GM21529 (cell line): Measurements from ENCODE around the gene HNRNPA3.
"Not testable (repeated sequence)": the region's sequence is repeated elsewhere in the genome, so short reads cannot be mapped to it uniquely, and the experiment has no call there.

Source experiments
- ATAC-seq: cut with Tn5 transposase; IDR thresholded peaks from one replicate; pipeline ENCODE4 v1.9.1; 2021; ENCODE audit not compliant: unreplicated experiment

HNRNPA3 gene

GRCh38 chr2:177232098-177232704 is 19.6 kb downstream of the HNRNPA3 start:
- ATAC-seq: no peak

- ATAC-seq: no peak
Observed at GRCh38 chr2:177234267-177234666, 21.7 kb downstream of the HNRNPA3 start.

- ATAC-seq: no peak
Observed at GRCh38 chr2:177235855-177236437, 23.4 kb downstream of the HNRNPA3 start.

GRCh38 chr2:177237932-177238331 is 25.3 kb downstream of the HNRNPA3 start:
- no peak for ATAC-seq

GRCh38 chr2:177239053-177239452 is 26.5 kb downstream of the HNRNPA3 start:
- no peak for ATAC-seq

GRCh38 chr2:177239932-177240630 is 27.5 kb downstream of the HNRNPA3 start:
- ATAC-seq: peak; percentile 81

- ATAC-seq: no peak
Observed at GRCh38 chr2:177241711-177242120, 29.1 kb downstream of the HNRNPA3 start.

GRCh38 chr2:177242121-177242987 is 29.8 kb downstream of the HNRNPA3 start:
- no peak for ATAC-seq

GRCh38 chr2:177243073-177243472 is 30.5 kb downstream of the HNRNPA3 start:
- ATAC-seq: no peak

- no peak for ATAC-seq
Observed at GRCh38 chr2:177243476-177243875, 30.9 kb downstream of the HNRNPA3 start.

GRCh38 chr2:177244244-177244771 is 31.7 kb downstream of the HNRNPA3 start:
- ATAC-seq: no peak

GRCh38 chr2:177245010-177245422 is 32.4 kb downstream of the HNRNPA3 start:
- no peak for ATAC-seq

- no peak for ATAC-seq
Observed at GRCh38 chr2:177246000-177246399, 33.4 kb downstream of the HNRNPA3 start.

- not testable (repeated sequence) for ATAC-seq
Observed at GRCh38 chr2:177246523-177247030, 34.0 kb downstream of the HNRNPA3 start.

- ATAC-seq: no peak
Observed at GRCh38 chr2:177247693-177248262, 35.2 kb downstream of the HNRNPA3 start.

- ATAC-seq: no peak
Observed at GRCh38 chr2:177249038-177249437, 36.4 kb downstream of the HNRNPA3 start.

- no peak for ATAC-seq
Observed at GRCh38 chr2:177250461-177250860, 37.9 kb downstream of the HNRNPA3 start.

GRCh38 chr2:177251165-177251542 is 38.6 kb downstream of the HNRNPA3 start:
- no peak for ATAC-seq

GRCh38 chr2:177252808-177253531 is 40.4 kb downstream of the HNRNPA3 start:
- ATAC-seq: no peak

- no peak for ATAC-seq
Observed at GRCh38 chr2:177253704-177254103, 41.1 kb downstream of the HNRNPA3 start.
